HG02981 (cell line): Measurements from ENCODE around the gene PDX1.
A peak's percentile ranks its signal among the peaks of the same experiment; 100 is the strongest.
"Not testable (repeated sequence)": the region's sequence is repeated elsewhere in the genome, so short reads cannot be mapped to it uniquely, and the experiment has no call there.

ENCODE experiments used
- ATAC-seq: cut with Tn5 transposase; IDR thresholded peaks from one replicate; pipeline ENCODE4 v1.9.1; 2021; ENCODE audit warnings: mild to moderate bottlenecking, moderate library complexity; ENCODE audit not compliant: unreplicated experiment

The PDX1 gene

GRCh38 chr13:27954406-27954851, 34.6 kb downstream of the PDX1 start:
- ATAC-seq = peak; percentile 20

GRCh38 chr13:27955014-27955591, 35.3 kb downstream of the PDX1 start:
- ATAC-seq = no peak

- ATAC-seq = no peak
Observed at GRCh38 chr13:27956576-27957300, 36.9 kb downstream of the PDX1 start.

DNA sequence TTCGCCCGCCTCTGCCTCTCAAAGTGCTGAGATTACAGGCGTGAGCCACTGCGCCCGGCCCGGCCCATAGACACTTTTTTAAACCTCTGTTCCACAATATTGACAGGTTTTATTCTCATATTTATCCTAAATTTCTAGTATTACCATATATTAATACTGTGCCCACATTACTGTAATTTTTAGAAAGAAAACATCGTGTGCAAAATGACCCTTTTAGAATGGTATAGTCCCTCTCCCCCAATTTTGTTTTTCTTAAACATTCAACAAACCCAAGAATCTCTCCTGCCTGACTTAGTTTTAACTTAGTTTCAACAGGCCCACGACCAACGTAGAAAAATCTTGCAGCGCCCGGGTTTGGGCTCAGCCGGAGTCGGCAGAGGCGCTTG, 40.2 kb downstream of the PDX1 start:
- no peak for ATAC-seq

- ATAC-seq = no peak
Observed at GRCh38 chr13:27960362-27961226, 40.8 kb downstream of the PDX1 start.

DNA sequence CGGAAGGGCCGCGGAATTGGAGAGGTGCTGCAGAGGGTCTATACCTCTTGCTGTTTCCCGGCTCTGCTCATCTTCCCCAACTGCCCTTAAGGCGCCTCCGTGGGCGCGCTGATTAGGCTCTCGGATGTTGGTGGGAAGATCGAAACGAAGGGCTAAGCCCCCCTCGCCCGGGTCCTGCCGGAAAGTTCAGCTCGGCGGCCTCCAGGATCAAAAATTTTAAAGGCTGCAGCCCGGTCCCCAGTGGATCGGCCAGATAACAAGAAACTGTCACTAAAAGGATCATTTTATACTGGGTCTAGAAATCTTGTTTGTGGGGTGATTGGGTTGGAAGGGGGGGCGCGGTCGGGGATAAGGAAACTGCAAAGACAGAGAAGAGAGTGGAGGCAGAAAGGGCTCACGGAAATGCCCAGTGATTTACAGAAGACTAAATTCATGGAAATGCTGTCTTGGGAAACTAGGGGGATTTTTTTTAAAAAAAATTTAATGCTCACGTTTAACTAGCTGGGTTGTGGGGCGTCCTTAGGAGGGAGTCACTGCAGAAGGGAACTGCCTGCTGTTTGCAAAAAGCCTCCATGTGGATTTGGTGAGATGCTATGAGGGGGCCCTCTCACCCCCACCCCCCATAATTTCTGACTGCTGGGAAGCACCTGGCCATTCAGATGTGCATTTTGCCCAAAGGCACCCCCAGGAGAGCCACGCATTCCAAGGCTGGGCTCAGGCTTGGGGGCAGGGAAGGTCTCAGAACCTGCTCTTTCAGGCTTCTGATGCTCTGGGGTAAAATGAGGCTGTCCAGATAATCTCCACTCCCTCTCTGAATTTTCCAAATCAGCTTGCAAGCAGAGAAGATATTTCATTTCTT, 41.7 kb downstream of the PDX1 start:
- ATAC-seq = no peak

DNA sequence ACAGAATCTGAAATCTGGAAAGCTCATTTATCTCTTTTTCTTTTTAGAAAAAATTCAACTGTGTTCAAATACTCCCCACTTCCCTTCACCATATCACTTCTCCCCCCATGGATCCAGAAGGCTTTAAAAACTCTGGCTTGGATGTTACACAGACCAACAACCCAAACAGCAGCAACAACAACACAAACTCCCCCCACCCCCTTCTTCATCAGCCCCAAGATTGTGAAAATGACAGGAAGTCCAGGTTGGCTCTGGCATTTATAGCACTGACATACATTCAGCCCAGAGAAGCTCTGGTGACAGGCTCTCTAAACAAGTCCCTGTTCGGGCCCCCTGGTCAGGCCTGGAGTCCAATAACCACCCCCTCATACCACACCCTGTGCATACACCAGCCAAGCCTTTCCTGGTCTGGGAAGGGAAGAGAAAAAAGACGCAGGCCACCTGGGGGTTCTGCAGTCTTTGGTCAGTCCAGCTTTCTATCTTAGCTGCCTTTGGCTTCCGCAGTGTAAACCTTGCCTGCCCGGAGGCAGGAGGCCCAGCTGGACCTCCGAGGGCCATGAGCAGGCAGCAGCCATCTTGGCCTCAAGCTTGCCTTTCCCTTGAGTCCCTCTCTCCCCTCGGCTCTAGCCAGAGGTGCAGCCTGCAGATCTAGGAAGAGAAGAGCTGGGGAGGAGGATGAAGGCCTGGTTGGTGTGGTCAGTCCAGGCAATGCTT, 42.5 kb downstream of the PDX1 start:
- ATAC-seq = no peak

DNA sequence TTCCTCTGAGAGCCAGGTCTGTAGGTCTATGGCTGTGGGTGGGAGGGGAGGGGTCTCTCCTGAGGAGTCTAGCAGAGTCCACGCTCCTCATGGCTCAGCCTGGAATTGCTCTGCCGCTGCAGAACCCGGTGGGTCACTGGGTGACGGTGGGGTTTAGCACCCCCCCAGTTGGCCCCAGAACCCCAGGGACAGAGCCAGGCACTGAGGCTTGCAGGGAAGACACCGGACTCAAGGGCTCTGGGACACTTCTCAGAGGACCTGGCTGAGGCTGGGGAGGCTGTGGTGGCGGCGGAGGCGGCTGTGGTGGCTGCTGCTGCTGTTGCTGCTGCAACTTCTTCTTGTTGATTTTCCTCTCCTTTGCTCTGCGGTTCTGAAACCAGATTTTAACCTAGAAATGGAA, 43.2 kb downstream of the PDX1 start:
- ATAC-seq = no peak

- ATAC-seq = no peak
Observed at GRCh38 chr13:27963491-27963890, 43.7 kb downstream of the PDX1 start.

DNA sequence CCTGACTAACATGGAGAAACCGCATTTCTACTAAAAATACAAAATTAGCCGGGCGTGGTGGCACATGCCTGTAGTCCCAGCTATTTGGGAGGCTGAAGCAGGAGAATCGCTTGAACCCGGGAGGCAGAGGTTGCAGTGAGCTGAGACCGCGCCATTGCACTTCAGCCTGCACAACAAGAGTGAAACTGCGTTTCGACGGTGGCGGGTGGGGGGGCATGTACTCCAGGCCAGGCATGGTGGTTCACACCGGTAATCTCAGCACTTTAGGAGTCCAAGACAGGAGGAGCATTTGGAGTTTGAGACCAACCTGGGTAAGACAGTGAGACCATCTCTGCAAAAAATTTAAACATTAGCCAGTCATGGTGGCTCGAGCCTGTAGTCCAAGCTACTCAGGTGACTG, 44.4 kb downstream of the PDX1 start:
- not testable (repeated sequence) for ATAC-seq

- no peak for ATAC-seq
Observed at GRCh38 chr13:27964741-27965323, 45.0 kb downstream of the PDX1 start.

- no peak for ATAC-seq
Observed at GRCh38 chr13:27965343-27965739, 45.5 kb downstream of the PDX1 start.

DNA sequence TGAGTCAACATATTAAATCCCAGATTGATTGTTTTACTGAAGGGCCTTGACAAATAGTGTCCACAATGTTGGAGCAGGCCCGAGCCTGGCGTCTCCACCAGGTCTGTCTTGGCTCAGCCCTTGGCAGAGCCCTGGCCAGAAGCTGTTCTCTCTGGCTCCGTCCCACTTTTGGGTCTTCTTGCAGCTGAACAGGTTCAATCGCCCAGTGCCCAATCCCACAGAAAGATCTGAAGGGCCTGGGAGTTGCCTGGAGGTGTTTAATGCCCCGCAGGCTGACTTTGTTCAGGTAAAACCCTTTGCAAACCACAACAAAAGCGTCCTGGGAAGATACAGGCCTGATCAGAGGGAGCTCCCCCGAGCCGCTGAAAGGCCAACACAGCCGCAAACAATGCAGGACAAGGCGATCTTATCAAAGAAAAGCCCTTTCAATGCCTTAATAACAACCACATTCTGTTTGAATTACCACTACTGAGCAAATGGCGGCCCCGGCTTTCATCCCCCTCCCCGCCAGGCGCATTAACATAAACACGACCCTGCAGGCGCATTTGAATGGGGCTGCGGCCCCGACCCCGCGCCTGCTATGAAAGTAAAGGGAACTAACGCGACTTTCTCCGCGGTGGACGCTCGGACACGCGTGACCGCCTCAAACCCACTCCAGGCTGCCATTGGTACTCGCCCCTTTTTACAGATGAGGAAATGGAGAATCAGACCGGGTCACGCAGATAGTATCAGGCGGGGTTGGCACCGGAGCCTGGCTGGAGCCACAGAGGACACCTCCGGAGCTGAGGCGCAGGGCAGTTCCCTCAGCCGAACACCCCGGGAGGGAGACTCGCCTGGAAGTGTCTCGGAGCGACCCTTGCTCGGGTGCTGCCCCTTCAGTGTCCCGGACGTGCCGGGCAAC, 46.2 kb downstream of the PDX1 start:
- no peak for ATAC-seq

DNA sequence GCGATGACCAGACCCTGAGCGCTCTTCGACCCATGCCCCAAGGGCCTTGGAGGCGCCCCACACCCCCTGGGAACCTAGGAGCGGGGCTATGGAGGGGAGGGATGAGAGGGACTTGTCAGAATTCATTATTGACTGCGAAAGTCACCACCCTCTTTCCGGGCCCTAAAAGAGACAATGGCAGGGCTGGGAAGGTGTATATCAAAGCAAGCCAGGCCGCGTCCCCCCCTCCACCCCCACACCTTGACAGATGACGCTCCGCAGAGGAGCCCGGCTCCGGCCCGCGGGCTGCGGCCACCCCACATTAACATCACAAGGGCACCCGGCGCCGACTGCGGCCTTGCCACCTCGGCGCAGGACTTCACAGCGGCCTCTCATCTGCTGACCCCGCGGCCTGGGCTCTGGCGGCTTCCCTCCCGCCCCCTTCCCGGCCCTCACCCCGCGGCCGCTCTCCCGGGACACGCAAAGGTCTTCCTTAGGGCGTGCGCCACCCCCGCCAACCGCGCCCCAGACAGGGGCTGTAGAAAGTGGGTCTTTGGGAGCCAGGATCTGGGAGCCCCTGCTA, 46.9 kb downstream of the PDX1 start:
- no peak for ATAC-seq

GRCh38 chr13:27967203-27967735, 47.5 kb downstream of the PDX1 start:
- ATAC-seq = no peak

DNA sequence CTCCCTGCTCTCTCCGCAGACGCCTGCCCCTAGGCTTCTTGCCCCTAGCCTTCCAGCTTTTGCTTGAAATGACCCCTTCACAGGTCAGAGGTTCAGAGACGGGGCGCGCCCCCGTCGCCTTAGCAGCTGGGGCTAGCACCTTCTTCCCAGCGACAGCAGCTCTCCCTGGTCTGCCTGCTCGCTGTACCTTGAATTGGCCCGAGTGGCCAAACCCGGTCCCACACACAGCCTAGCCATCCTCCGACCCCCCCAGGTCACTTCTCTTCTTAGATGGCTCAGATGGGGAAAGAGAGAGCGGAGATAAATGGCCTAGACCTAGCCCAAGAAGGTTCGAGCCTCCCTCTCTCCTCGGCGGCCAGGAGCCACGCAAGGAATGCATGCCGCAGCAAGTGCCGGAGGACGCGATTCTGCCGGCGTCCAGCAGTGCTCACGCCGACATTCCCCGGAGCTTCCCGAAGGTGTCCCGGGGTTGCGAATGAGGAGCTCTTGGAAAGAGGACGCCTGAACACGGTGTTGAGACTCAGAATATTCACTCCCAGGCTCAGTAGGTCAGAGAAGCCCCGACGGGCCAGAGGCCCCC, 48.0 kb downstream of the PDX1 start:
- ATAC-seq = no peak

DNA sequence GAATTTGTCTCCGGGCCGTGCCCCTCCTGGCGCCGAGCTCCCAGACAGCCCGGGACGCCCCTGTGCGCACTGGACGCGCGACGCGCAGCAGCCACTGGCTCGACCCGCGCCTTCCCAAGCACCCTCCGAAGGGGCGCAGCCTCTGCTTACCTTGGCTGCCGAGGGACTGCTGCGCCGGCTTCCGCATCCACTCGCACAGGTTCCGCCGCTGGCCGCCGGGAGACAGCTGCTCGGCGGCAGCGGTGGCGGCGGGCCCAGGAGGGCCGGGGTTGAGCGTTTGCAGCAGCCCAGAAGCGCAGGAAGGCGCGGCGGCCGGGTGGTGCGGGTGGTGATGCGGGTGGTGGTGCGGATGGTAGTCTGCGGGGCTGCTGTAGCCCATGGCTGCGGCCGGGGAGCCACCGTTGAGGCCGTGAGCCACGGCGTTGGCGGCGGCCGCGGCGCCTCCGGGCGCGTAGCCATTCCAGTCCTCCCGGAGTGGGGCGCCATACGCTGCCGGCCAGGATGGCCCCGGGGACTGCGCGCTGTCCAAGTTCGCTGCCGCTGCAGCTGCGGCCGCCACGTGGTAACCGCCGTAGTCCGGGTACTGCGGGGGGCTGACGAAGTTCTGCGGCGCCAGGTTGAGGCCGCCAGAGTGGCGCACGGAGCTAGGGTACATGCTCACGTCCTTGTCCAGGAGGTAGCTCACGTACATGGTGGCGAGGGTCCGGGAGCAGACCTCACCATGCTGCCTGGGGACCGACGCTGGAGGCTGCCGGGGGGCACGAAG, 48.7 kb downstream of the PDX1 start:
- ATAC-seq = no peak
